HFF-Myc (cell line): ENCODE data around the gene PYGM.

Experiments
- DNase-seq: peaks from one replicate; pipeline ENCODE4 v3.0.0-alpha.2; 2011; ENCODE audit warnings: low read depth; ENCODE audit errors: extremely low read depth
- H3K4me3 ChIP-seq: replicated peaks from 2 replicates; pipeline ENCODE4 v1.5.1; 2011; ENCODE audit warnings: low read depth, mild to moderate bottlenecking, control low read depth, low read length
- CTCF ChIP-seq: IDR thresholded peaks from 2 replicates; pipeline ENCODE4 v1.5.1; 2012; ENCODE audit warnings: mild to moderate bottlenecking, low read depth, low read length, control low read depth; ENCODE audit errors: missing control alignments

The PYGM gene

GRCh38 chr11:64758330-64759079 is 1.3 kb downstream of the PYGM start:
- no peak overlapping the region for H3K4me3 ChIP-seq
- TF ChIP-seq CTCF = no peak
- DNase-seq = no peak

GRCh38 chr11:64757549-64758329 is 2.0 kb downstream of the PYGM start:
- TF ChIP-seq CTCF = no peak
- H3K4me3 ChIP-seq = no peak overlapping the region
- DNase-seq = no peak

- no peak overlapping the region for H3K4me3 ChIP-seq
- TF ChIP-seq CTCF = no peak
- DNase-seq = no peak
Observed at GRCh38 chr11:64755681-64756361, 4.0 kb downstream of the PYGM start.

GRCh38 chr11:64754919-64755662 is 4.7 kb downstream of the PYGM start:
- DNase-seq = no peak
- TF ChIP-seq CTCF = no peak
- no peak overlapping the region for H3K4me3 ChIP-seq

- no peak overlapping the region for H3K4me3 ChIP-seq
- no peak for TF ChIP-seq CTCF
- no peak for DNase-seq
Observed at GRCh38 chr11:64754124-64754918, 5.5 kb downstream of the PYGM start.
